Measurements from ENCODE around the gene VIL1. TPM values are rescaled to one million over a fixed set of nuclear protein-coding genes. Genes with fewer than 3 reads are reported as not detected.

The VIL1 gene
- total and polyA plus RNA-seq, 9 of the 15 experiments (the other 6 are each of a cell fraction or from before 2014, with no cell fraction given): 0.51 to 2.7 (median 1.2) TPM

- TF ChIP-seq FOXM1 (IDR thresholded peaks at IDR 0.05; ENCODE audit: low read depth): peak; percentile 72; the same call in 1 of the 2 replicates
- no peak for TF ChIP-seq FOXM1 (CRISPR knock-in tag; IDR thresholded peaks at IDR 0.05; ENCODE audit: low read depth)
- peak in 1 of 2 experiments; percentile 74; a peak in 2 of 4 replicates for TF ChIP-seq MLLT1 (IDR thresholded peaks at IDR 0.05)
- no peak for TF ChIP-seq MXI1 (IDR thresholded peaks at IDR 0.05; ENCODE audit: low read depth, low read length)
- 0 out of 2 replicates have a peak, but pooled peaks have one; percentile 9 for TF ChIP-seq SMC3 (conservative IDR thresholded peaks at IDR 0.05; ENCODE audit: insufficient read depth, low read depth, low read length)
- TF ChIP-seq YY1 (IDR thresholded peaks at IDR 0.05; ENCODE audit: borderline replicate concordance in 1 of 3, control insufficient read depth in 1 of 3, extremely low read depth in 1 of 3, insufficient read depth in 3 of 3, insufficient read length in 1 of 3, insufficient replicate concordance in 2 of 3, low read depth in 1 of 3, low read length in 2 of 3): peak; percentile 14 to 91 (median 84)
- no peak for TF ChIP-seq TAL1 (IDR thresholded peaks at IDR 0.05)
- no peak for TF ChIP-seq PHB (CRISPR knock-in tag; IDR thresholded peaks at IDR 0.05)
- TF ChIP-seq PURB (CRISPR knock-in tag; IDR thresholded peaks at IDR 0.05; ENCODE audit: low read depth): no peak
- TF ChIP-seq, protein P1, sequence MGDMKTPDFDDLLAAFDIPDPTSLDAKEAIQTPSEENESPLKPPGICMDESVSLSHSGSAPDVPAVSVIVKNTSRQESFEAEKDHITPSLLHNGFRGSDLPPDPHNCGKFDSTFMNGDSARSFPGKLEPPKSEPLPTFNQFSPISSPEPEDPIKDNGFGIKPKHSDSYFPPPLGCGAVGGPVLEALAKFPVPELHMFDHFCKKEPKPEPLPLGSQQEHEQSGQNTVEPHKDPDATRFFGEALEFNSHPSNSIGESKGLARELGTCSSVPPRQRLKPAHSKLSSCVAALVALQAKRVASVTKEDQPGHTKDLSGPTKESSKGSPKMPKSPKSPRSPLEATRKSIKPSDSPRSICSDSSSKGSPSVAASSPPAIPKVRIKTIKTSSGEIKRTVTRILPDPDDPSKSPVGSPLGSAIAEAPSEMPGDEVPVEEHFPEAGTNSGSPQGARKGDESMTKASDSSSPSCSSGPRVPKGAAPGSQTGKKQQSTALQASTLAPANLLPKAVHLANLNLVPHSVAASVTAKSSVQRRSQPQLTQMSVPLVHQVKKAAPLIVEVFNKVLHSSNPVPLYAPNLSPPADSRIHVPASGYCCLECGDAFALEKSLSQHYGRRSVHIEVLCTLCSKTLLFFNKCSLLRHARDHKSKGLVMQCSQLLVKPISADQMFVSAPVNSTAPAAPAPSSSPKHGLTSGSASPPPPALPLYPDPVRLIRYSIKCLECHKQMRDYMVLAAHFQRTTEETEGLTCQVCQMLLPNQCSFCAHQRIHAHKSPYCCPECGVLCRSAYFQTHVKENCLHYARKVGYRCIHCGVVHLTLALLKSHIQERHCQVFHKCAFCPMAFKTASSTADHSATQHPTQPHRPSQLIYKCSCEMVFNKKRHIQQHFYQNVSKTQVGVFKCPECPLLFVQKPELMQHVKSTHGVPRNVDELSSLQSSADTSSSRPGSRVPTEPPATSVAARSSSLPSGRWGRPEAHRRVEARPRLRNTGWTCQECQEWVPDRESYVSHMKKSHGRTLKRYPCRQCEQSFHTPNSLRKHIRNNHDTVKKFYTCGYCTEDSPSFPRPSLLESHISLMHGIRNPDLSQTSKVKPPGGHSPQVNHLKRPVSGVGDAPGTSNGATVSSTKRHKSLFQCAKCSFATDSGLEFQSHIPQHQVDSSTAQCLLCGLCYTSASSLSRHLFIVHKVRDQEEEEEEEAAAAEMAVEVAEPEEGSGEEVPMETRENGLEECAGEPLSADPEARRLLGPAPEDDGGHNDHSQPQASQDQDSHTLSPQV (IDR thresholded peaks at IDR 0.05): peak; percentile 51
- no peak for TF ChIP-seq YBX1 (IDR thresholded peaks at IDR 0.05)
- peak; percentile 98 for TF ChIP-seq MIER1 (IDR thresholded peaks at IDR 0.05; ENCODE audit: low read depth)
- peak; percentile 21; the same call in 1 of the 2 replicates for TF ChIP-seq NCOR1 (IDR thresholded peaks at IDR 0.05)
- TF ChIP-seq, protein P2, sequence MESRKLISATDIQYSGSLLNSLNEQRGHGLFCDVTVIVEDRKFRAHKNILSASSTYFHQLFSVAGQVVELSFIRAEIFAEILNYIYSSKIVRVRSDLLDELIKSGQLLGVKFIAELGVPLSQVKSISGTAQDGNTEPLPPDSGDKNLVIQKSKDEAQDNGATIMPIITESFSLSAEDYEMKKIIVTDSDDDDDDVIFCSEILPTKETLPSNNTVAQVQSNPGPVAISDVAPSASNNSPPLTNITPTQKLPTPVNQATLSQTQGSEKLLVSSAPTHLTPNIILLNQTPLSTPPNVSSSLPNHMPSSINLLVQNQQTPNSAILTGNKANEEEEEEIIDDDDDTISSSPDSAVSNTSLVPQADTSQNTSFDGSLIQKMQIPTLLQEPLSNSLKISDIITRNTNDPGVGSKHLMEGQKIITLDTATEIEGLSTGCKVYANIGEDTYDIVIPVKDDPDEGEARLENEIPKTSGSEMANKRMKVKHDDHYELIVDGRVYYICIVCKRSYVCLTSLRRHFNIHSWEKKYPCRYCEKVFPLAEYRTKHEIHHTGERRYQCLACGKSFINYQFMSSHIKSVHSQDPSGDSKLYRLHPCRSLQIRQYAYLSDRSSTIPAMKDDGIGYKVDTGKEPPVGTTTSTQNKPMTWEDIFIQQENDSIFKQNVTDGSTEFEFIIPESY (CRISPR knock-in tag; IDR thresholded peaks at IDR 0.05): 0 out of 2 replicates have a peak, but pooled peaks have one; percentile 34
- TF ChIP-seq ZNF395 (CRISPR knock-in tag; IDR thresholded peaks at IDR 0.05): no peak
These were observed 19.3 kb upstream of the VIL1 start, which contains the start of gene CTDSP1 (continued) for GRCh38 chr2:218399391-218400166.

Data from K562 (cell line).